DMS53 (cell line): ENCODE measurements around the gene PTPRJ.

Source experiments
- DNase-seq: peaks from one replicate; lab custom pipeline; 2025; lab: John Stamatoyannopoulos, UW

Gene PTPRJ

DNA sequence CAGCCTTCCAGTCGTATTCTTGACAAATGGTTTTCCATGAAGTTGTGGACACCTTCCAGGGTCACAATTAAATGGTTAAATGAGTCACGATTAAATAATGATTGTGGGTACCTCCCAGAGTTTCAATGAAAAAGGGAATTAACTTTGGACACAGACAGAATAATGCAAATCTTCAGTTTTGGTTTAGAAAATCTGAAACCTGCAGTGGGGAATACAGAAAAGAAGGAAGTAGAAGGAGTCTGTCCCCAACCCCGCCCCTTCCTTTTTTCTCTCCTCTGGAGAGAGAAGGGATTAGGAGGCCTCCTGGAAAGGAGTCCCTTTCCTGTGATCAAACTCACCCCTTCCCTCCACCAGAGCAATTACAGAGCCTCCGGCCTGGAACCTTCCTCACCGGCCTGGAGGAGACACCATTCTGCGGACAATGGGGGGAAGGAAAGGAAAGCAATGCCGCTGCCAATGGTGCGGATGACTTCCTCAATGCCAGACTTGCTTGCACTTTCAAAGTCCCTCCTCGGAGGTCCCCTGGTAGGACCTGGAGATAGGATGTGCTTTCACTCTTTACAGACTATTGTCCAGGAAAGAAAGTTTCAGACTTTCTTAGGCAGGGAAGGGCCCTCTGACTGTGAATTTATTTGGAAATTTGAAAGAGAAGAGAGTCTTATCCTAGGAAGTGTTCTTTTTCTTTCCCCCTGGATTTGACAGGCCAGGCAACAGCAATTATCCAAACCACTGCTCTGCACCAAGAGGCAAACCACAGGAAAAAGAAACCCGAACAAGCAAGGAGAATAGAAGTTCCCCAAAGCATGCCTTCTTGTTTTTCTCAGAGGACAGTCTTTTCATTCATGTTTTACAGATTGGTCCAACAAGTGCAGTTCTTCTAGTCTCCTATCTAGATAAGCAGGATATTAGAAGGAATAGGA, 86.8 kb downstream of the PTPRJ start:
- DNase-seq: no peak

DNA sequence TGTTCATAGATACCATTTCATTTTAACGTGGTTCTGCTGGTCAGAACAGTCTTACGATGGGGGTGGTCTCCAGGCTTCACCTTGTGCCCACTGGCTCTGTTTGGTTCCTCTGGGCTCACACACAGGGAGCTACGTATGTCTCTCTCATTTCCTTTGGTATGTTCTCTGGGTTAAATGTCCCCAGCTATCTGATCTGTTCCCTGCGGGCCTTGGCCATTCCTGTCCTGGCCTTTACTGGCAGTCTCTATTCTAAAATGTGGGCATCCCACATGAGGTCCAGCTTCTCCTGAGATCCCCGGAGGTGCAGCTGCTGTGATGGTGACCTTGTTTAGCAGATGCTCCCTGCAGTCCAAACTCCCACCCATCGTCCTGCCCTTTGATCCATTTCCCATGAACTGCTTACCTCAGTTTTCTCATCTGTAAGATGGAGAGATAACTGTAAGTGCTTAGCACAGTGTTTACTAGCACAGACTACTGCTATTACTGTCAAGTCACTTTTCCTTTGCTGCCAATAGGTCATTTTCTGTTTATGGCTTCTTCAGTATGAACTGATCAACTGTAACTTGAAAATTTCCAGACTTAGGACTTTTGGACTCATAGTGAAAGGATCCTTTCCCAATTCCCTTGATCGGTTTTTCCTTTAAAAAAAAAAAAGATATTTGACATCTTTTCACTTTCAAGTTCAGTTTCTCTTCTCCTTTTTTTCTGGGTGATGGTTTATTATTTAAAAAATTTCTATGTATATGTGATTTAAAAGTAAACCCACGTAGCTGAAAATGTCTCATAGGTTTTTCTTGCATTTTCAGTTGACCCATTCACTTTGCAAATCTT, 92.9 kb downstream of the PTPRJ start:
- DNase-seq: no peak

DNA sequence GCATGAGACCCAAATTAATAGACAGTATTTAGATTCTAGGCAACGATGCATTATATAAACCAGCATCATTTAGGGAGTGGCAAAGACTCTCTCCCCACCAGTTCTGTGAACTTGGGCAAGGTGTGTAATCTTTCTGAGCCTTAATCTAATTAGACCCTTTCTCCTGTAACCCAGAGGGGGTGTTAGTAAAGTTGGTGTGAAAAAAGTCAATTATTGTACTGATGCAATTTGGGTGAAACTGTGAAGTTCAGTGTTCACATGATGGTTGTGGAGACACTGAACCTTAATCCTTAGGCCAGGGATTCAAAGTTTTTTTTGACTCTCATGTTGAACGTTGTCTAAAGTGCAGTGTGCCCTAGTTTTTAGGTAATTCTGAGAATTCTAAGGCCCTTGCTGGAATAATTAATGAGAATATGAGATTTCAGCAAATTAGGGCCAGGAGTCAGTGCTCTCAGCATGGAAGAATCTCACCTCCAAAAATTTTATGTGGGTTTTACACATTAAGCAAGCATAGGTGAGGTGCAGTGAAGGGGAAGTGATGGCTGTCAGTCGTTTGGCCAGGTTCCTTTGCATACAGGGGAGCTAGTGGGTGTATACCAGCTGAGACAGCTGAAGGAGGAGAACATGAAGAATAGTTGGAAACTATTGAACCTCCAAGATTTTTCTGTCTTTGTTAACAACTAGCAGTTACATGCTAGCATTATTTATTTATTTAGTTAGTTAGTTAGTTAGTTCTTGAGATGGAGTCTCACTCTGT, 94.2 kb downstream of the PTPRJ start:
- no peak for DNase-seq

DNA sequence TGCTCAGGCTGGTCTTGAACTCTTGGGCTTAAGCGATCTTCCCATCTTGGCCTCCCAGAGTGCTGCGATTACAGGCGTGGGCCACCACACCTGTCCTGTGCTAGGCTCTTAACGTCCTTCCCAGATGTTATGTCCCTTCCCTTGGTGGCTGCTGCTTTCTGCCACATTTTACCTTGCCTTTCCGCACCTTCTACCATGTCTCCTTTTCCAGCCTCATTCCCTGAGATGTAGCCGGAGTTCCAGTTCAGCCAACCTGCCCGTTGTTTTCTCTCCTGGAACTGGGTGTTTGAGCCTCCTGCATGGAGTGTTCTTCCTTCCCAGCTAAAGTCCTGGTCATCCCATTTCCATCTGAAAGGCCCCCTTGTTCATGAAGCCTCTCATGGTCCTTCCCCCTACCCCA, 95.3 kb downstream of the PTPRJ start:
- DNase-seq: no peak

DNA sequence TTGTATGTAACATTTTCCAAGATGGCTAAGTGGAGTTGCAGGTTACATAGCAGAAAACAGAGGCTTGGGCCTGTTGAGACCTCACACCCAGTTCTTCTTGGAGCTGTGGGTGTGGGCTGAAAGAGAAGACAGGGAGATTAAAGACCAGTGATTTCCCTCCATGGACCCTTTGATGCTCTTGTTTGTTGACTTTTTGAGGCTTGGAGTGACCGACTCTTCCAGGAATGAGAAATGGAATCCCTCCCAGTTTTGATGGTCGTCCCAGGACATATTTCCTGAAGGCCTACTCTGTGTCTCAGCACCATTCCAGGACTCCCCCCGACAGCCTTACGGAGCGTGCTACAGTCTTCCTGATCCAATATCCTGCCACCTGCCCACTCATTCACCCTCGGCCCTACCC, 96.9 kb downstream of the PTPRJ start:
- no peak for DNase-seq

DNA sequence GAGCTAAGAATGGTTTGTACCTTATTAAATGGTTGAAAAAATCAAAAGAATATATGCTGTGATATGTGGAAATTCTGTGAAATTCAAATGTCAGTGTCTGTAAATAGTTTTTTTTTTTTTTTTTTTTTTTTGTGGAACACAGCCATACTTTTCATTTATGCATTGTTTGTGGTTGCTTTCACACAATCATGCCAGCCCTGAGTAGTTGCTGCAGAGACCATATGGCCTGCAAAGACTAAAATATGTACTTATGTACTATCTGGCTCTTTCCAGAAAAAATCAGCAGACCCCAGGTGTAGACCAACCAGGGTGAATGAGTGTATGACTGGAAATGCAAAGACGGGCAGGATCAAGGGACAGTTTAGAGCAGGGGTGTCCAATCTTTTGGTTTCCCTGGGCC, 98.3 kb downstream of the PTPRJ start:
- no peak for DNase-seq

DNA sequence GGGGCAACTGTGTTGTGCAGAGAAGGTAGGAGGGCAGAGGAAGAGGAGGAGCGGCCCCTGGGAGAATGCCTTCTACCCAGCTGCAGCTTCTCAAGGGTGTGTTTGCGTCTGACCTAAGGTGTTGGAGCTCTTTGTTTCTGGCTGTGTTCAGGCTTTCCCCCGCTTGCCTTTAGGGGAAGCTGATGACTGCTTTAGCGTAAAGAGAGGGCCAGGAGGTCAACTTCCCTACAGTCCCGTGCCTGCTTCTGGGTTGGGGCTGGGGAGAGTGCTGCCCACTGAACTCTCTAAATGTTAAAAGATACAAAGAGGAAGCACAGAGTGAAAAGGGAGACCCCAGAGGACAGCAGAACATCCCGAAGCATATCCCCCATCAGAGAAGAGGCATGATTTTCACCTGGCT, 99.2 kb downstream of the PTPRJ start:
- no peak for DNase-seq

DNA sequence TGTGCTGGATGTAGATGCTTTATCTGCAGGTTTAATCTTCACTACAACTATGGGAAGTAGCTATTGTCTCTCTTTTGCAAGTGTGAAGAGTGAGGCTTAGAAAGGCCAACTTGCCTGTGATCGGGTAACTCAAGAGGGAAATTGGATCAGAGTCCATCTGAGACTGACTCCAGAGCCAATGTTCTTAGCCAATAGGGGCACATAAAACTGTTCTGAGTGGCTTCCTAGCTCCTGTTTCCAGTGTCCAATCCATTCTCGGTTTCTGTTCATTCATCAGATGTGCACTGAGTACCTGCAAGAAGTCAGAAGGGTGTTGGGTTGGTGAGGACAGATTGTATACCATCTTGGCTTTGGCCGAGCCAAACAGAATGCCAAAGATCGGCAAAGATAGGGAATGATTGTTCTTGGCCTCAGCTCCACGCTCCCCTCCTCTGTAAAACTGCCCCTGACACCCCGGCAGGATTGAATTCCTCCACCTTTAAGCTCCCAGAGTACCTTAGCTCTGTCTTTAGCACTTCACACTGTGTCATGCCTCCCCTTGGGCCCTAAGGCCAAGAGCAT, 100.0 kb downstream of the PTPRJ start:
- DNase-seq: no peak

DNA sequence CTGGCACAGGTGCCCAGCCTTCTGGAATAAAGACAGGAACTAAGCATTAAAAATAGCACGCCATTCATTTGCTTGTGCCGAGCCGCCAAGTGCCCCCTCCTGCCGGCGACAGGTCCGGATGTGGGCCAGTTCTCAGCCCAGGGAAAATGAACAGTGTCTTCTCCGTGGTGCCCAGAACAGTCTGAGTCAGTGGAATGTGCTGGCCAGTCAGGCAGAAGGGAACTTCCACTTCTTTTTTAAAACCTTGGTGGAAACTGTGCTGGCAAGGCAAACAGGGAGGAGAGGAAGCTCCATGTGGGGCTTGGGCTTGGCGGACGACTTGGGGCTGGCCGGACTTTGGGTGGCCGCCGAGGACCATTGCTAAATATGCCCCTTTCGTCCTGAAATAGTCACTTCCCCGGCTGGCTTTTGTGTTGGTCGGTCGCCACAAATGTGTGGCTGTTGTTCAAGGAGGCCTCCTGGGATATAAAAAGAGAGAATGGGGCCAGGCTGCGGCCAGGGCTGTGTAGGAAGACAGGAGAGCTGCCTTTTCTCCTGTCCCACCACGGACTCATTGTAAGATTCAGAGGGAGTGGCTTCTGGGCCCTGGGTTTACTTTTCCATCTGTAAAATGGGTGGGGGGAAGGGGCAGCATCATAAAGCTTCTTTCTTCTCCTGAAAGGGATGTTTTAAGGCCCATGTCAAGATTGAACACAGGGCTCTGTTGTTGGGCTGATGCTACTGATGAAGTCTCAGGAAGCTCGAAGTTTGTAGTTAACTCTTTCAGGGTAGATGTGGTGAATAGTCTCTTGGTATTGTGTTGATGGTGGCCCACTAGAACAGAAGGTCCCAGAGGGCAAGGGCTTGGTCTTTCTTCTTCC, 101.0 kb downstream of the PTPRJ start:
- no peak for DNase-seq

DNA sequence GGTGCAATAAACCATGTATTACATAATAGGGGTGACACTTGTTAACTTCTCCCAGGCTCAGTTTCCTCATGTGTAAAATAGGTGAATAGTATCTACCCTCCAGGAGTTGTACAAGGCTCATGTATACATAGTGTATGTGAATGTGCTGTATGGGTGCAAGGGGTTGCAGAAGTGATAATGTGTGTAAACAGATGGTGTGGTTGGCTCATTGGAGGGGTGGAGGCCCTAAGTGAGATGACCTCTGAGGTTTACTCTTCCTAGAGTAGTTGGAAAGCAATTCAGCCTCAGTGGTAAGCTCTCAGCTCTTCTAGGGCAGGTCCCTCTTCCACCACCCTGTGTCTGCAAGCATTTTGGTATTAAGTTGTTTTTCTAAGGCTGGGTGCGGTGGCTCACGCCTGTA, 102.4 kb downstream of the PTPRJ start:
- DNase-seq: no peak

DNA sequence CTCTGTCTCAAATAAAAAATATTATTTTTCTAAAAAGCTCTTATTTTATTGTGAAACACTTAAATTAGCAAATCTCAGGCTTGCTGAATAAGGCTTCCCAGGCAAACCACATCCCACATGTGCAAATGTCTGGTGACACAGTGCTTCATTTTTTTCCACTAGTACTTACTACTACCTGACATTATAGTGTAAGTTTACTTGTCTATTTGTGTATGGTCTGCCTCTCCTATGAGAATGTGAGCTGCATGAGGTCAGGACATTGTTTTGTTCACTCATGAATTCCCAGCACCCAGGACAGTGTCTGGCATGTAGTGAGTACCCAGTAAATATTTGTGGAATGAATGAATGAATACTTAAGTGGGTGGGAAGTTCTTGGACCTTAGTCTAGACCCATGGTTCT, 103.1 kb downstream of the PTPRJ start:
- no peak for DNase-seq

DNA sequence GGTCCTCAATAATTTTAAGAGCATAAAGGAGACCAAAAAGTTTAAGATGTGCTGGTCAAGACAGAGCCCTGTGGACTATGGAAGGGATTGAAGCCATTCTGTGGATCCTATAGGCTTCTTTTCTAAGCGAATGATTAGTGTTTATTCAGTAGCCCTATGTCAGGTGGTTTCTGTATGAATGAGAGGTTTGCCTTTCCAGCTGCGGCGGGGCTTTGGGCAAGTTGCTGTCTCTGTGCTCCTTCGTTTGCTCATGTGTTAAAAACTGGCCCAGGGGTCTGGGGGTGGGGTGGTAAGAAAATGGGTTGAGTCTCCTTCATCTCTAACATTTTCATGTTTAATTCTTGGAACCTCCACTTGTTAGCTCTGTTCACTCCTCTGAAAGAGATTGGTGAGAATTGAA, 105.3 kb downstream of the PTPRJ start:
- DNase-seq: no peak

DNA sequence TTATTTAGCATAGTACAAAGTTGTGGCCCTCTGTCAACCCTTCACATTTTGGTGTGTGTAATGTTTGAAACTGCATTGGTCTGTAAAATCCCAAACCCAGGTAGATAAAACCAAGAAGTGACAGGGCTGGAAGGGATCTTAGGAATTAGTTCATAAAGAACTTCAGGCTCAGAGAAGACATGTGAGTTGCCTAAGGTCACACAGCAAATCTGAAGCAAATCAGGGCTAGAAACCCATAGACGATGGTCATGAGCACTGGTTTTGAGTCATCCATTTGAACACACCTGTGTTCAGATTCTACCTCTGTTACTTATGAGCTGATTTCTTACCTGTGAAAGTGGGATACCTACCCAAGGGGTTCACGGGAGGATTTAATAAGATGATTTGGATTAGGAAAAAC, 107.1 kb downstream of the PTPRJ start:
- no peak for DNase-seq

DNA sequence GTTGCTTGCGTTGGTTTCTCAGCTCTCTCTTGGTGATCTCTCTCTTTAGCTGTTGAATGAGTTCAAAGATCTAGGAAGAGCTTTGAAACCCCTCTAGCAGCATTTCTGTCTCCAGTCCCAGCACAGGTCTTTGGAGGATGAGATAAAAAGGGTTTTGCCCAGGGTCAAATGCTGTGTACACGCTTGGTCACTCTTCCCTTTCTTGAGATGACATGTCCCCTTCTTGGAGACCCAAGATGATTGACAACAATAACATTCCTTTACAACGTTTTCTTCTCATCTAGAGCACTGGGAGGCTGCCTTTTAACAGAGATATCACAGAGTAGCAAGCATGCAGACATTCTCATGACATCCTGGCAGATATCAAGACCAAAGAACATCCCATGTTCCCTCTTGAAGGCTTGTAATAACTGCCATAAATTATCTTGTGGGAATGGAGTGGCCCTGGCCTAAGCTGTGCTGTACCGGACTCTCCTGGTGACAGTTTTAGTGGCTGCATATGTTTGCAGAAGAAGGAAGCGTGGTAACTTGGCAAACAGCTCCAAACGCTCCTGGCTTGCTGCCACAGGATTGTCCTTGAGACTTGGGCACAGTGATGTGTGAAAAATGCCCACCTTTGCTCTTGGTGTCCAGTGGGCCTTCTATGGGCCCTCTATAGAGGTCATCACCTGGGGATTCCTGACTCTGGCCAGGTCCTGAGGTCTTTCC, 107.8 kb downstream of the PTPRJ start:
- peak; percentile 34 for DNase-seq

DNA sequence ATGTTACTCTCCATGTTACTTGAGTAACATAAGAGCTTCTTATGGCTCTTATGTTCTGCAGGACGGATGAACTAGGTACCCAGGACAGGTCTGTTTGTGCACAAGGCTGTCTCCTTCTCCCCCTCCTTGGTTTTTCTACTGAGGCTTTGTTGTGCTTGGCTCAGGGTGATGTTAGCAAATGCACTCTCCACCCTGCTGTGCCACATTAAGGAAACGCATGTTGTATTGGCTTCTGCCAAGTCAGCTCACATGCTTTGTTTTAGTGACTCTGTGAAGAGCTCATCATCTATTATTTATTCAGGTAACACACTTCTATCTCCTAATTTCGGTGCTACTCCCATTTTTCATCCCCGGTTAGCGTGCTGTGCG, 108.3 kb downstream of the PTPRJ start:
- DNase-seq: no peak

DNA sequence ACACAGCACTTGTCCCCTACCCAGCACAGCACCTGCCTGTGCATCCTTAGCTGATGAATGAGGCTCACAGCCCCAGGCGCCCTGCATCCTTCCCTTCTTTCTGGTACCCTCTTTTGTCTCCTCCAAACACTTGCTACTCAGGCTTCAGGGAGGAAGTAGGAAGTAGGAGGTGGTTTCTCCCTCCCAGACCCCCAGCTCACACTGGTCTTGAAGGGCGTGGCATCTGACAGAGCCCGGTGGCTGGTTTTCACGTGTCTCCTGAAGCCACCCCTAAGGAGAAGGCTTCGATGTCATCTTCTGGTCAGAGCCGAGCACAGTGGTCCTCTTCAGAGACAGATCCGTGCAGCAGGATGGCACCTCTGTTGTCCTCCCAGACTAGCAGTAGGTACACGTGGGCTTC, 109.8 kb downstream of the PTPRJ start:
- no peak for DNase-seq

DNA sequence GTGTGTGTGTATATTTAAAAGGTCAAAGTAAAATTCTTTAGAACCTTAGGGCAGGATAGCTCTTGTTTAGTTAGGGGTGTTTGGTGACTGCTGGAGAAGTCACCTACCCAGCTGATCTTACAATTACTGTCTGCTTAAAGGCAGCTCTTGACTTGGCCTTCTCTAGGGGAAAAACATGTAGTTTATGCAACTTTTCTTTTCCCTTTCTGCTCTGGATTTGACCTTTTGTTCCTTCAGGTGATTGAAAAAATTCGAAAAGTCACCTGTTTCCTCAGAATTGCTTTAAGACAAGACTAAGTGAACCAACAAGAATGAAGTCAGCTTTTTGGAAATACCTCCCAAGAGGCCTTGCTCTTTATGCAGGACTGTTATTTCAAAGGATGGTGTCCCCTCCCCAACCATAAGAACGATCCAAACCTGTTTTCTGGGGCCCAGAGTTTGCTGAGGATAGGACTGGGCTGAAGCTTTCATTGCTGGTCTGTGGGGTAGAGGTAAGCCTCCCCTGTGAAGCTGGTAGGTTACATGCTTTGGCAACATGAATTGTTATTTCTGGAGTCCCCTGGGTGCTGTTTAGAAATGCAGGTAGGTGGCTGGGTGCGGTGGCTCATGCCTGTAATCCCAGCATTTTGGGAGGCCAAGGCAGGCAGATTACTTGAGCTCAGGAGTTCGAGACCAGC, 111.2 kb downstream of the PTPRJ start:
- DNase-seq: no peak

DNA sequence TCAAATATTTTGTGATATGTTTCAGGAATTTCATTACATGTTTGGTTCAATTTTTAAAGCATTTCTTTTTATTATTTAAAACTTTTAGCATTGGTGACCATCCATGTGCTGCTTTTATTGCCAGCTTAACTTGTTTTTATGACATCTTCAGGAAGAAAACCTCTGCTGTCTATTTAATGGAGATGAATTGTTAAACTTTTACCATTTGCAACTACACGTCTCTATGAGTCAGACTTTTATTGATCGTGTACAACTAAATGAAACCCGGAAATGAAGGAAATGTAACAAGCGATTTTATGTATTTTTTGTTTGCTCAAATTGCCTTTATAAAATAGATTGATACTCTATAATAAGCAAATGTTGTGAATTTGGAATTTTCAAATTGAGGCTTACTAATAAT, 113.0 kb downstream of the PTPRJ start:
- no peak for DNase-seq

DNA sequence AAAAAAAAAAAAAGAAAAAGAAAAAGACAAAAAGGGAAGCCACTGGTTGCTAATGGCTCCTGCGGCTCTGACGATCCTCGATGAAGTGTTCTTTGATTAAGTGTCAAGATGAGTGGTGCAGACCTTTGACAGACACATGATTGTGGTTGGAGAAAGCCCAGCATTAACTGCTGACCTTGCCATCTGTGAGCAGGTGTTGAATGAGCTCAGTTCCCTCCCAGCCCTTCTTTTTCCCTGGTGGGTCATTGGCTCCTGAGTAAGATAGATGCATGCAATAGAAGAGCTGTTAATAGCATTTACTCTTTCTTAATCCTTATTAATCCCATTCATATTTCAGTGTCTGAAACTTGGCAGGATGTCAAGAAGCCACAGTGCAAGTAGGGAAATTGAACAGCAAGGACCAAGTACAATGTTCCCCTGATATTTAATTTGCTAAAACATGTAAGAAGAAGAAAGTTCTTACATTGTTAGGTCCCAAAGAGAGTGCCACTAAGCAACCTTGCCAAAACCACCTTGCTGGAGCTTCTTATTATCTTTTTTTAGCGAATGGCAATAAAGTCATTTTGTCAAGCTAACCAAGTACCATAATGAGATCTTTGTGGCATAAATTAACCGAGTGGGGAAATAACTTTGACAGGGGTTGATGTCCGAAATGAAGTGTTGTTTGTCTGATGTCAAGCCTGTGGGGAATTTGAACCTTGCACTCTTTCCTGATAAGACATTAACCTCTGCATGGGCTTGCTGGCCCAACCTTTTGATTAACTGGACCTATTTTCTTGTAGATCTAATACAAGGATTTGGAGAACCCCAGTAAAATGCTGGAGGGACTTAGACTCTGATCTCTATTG, 113.7 kb downstream of the PTPRJ start:
- DNase-seq: no peak
